ENCODE measurements around the gene ELAVL2. TPM values are rescaled to one million over a fixed set of nuclear protein-coding genes. Genes with fewer than 3 reads are reported as not detected.
"Not testable (repeated sequence)": the region's sequence is repeated elsewhere in the genome, so short reads cannot be mapped to it uniquely, and the experiment has no call there.

The ELAVL2 gene
- total and polyA plus RNA-seq, 2 of the 4 experiments (the other 2 are of a cell fraction) = 0.36 TPM; not detected in 1

DNA sequence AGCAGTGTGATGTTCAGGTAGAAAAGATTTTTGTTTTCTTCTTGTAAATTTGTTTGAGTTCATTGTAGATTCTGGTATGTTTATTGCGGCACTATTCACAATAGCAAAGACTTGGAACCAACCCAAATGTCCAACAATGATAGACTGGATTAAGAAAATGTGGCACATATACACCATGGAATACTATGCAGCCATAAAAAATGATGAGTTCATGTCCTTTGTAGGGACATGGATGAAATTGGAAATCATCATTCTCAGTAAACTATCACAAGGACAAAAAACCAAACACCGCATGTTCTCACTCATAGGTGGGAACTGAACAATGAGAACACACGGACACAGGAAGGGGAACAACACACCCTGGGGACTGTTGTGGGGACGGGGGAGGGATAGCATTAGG is 103.0 kb downstream of the ELAVL2 start:
- in situ Hi-C loops (cut with MboI; ENCODE audit: low sequenced_read_pairs); H2AK5ac ChIP-seq (ENCODE audit: low read depth, low read length); H3K18ac ChIP-seq (ENCODE audit: low read depth, low read length); H4K91ac ChIP-seq (ENCODE audit: insufficient read depth, low read depth, low read length); H3K27ac ChIP-seq (ENCODE audit: insufficient read depth, low read length); BruUV-seq (replicated peaks); H2BK15ac ChIP-seq (ENCODE audit: low read depth, low read length); H3K4ac ChIP-seq (ENCODE audit: low read depth, low read length); H3K14ac ChIP-seq (replicated peaks; ENCODE audit: low read depth, low read length); ATAC-seq (ENCODE audit: low read depth); H3K9me1 ChIP-seq (ENCODE audit: insufficient read depth, low read length); H4K8ac ChIP-seq (ENCODE audit: low read depth in 2 of 2, low read length in 2 of 2); H2AK9ac ChIP-seq (replicated peaks; ENCODE audit: low read depth, low read length, poor library complexity); DNase-seq; H3K9me3 ChIP-seq (ENCODE audit: control insufficient read depth, insufficient read depth, low read length); H2BK120ac ChIP-seq (ENCODE audit: low read depth, low read length); H2BK20ac ChIP-seq (ENCODE audit: low read depth, low read length); H4K20me1 ChIP-seq (ENCODE audit: insufficient read depth, low read length); H3K79me1 ChIP-seq (ENCODE audit: low read depth in 1 of 2, low read length in 2 of 2); H3K27me3 ChIP-seq (ENCODE audit: control insufficient read depth, insufficient read depth, low read length); intact Hi-C loops (cut with micrococcal nuclease); H3K23ac ChIP-seq (ENCODE audit: low read depth, low read length); H3K56ac ChIP-seq (ENCODE audit: extremely low read depth, insufficient read depth, low read length); H4K5ac ChIP-seq (ENCODE audit: low read depth, low read length); H2AFZ ChIP-seq (replicated peaks; ENCODE audit: low read length, poor library complexity); POLR2A ChIA-PET (ENCODE audit: unreplicated experiment); H3K4me3 ChIP-seq (ENCODE audit: insufficient read depth, low read depth, low read length); H3K4me1 ChIP-seq (ENCODE audit: control insufficient read depth, insufficient read depth, low read length); H3K4me2 ChIP-seq (ENCODE audit: low read depth, low read length); H3K36me3 ChIP-seq (ENCODE audit: control insufficient read depth, insufficient read depth, low read length); H3K9ac ChIP-seq (ENCODE audit: low read depth, low read length); CTCF ChIA-PET; H2BK5ac ChIP-seq (ENCODE audit: low read depth, low read length, poor library complexity, severe bottlenecking); dilution Hi-C loops (cut with HindIII; ENCODE audit: low sequenced_read_pairs, unreplicated experiment): not testable (repeated sequence)
- WGBS, 2 experiments (ENCODE audit: extremely low coverage in 2 of 2, insufficient read length in 1 of 2) = no CpG with 5 or more reads among the region's 4 CpGs
